Measurements from ENCODE around the gene EPB42.

The EPB42 gene

DNA sequence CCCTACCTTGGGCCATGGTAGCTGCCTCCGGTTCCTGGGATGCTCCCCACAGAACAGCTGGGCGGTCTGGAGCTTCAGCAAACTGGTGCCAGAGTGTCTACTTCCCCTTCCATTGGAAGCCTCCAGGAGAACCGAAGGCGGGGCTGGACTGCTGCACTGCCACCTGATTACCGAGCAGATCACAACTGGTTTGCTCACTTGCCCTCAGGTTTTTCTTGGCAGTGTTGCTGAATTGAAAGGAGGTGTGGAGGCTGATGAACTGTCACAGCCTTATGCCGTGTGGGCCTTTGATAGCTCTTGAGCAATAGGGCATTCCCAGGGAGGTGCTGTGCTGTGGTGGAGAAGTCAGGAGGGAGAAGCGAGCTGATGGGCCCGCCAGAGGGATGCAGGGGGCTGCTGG lies 46.0 kb upstream of the EPB42 start, which contains the start of gene TGM5:
TGM5 (minus strand) TSS at position 95 of the 400 bp plus-strand sequence; CDS start at position 16, 79 bp downstream.
- Histone ChIP-seq H3K9ac (no peak within 1 kb of the TSS), H3K4me1 (no peaks in the 10 kb centered on the region), H3K4me2 (ENCODE audit: low read length) (no peak within 1 kb of the TSS), H3K27me3 (ENCODE audit: control insufficient read depth, insufficient read depth, low read length) (no peaks in the 10 kb centered on the region), H3K4me3 (ENCODE audit: low read depth, low read length) (no peak within 1 kb of the TSS), H3K79me2 (no peaks in the 10 kb centered on the region), H3K27ac (no peak within 1 kb of the TSS), H2AFZ (no peak within 1 kb of the TSS), H3K9me3 (ENCODE audit: control insufficient read depth, low read length) (no peaks in the 10 kb centered on the region), H3K36me3 (ENCODE audit: control insufficient read depth, insufficient read depth, low read length) (no peaks in the 10 kb centered on the region)
- no peak for TF ChIP-seq CTCF (IDR thresholded peaks at IDR 0.05)

DNA sequence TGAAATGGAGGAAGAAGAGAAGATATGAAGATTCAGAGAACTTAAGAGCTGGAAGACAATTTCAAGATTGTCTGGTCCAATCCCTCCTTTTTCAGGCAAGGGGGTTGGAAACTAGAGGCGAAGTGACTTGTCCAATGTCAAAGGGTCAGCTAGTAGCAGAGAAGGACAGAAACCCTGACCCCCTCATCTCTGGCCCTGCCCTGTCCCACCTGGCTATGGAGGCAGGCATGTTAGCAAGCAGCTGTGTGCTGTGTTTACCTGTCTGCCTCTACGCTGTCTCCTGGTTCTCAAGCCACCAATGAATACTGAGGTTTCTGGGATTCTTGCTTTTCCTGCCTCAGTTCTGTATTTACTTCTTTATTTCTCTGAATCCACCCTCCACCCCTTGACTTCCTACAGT lies 45.6 kb upstream of the EPB42 start:
- no peaks in the 10 kb centered on the region for H3K4me1 ChIP-seq
- H3K9ac ChIP-seq = no peak overlapping the region
- H3K36me3 ChIP-seq (ENCODE audit: control insufficient read depth, insufficient read depth, low read length) = no peaks in the 10 kb centered on the region
- H3K9me3 ChIP-seq (ENCODE audit: control insufficient read depth, low read length) = no peaks in the 10 kb centered on the region
- H2AFZ ChIP-seq = no peak overlapping the region
- no peaks in the 10 kb centered on the region for H3K79me2 ChIP-seq
- TF ChIP-seq CTCF (IDR thresholded peaks at IDR 0.05) = no peak
- H3K27me3 ChIP-seq (ENCODE audit: control insufficient read depth, insufficient read depth, low read length) = no peaks in the 10 kb centered on the region
- H3K4me2 ChIP-seq (ENCODE audit: low read length) = no peak overlapping the region
- no peak overlapping the region for H3K4me3 ChIP-seq (ENCODE audit: low read depth, low read length)
- no peak overlapping the region for H3K27ac ChIP-seq

DNA sequence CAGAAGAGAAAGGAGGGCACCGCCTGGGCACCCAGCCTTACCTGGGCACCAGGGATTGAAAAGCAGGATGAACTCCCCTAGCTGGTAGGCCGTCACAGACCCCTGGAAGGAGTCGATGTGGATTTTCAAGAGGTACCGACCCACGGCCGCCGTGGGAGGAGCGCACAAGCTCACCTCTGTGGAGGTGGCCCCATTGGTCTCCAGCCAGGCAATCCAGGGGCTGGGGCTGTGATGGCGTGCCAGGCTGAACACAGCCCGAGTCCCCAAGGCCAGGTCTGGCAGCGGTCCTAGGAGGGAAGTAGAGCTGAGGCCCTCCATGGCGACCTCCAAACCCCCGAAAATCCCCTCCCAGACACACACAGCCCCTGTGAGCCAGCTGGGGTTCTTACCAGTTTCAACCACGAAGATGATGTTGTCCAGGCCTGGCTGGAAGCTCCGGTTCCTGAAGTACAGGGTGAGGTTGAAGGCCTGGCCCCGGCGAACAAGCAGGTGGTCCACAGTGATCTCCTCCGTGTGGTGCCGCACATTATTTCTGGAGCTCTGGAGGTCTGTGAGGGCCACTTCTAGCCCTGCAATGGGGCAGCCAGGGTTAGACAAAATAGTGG lies 39.3 kb upstream of the EPB42 start:
- Histone ChIP-seq H3K9me3 (ENCODE audit: control insufficient read depth, low read length) (no peaks in the 10 kb centered on the region), H3K4me1 (no peaks in the 10 kb centered on the region), H3K27ac (no peak overlapping the region), H3K4me3 (ENCODE audit: low read depth, low read length) (no peak overlapping the region), H3K9ac (no peak overlapping the region), H3K4me2 (ENCODE audit: low read length) (no peak overlapping the region), H2AFZ (no peak overlapping the region), H3K36me3 (ENCODE audit: control insufficient read depth, insufficient read depth, low read length) (no peaks in the 10 kb centered on the region), H3K79me2 (no peaks in the 10 kb centered on the region), H3K27me3 (ENCODE audit: control insufficient read depth, insufficient read depth, low read length) (no peaks in the 10 kb centered on the region)
- TF ChIP-seq CTCF (IDR thresholded peaks at IDR 0.05) = no peak

- H3K27ac ChIP-seq = no peak overlapping the region
- H3K27me3 ChIP-seq (ENCODE audit: control insufficient read depth, insufficient read depth, low read length) = no peaks in the 10 kb centered on the region
- no peaks in the 10 kb centered on the region for H3K79me2 ChIP-seq
- no peak for TF ChIP-seq CTCF (IDR thresholded peaks at IDR 0.05)
- H2AFZ ChIP-seq = no peak overlapping the region
- no peaks in the 10 kb centered on the region for H3K4me1 ChIP-seq
- H3K36me3 ChIP-seq (ENCODE audit: control insufficient read depth, insufficient read depth, low read length) = no peaks in the 10 kb centered on the region
- H3K9ac ChIP-seq = no peak overlapping the region
- H3K4me2 ChIP-seq (ENCODE audit: low read length) = no peak overlapping the region
- no peak overlapping the region for H3K4me3 ChIP-seq (ENCODE audit: low read depth, low read length)
- H3K9me3 ChIP-seq (ENCODE audit: control insufficient read depth, low read length) = no peaks in the 10 kb centered on the region
Measured at GRCh38 chr15:43258781-43259180, 38.0 kb upstream of the EPB42 start.

- no peaks in the 10 kb centered on the region for H3K27me3 ChIP-seq (ENCODE audit: control insufficient read depth, insufficient read depth, low read length)
- H2AFZ ChIP-seq = no peak overlapping the region
- no peak overlapping the region for H3K27ac ChIP-seq
- H3K9ac ChIP-seq = no peak overlapping the region
- no peak overlapping the region for H3K4me2 ChIP-seq (ENCODE audit: low read length)
- H3K9me3 ChIP-seq (ENCODE audit: control insufficient read depth, low read length) = no peaks in the 10 kb centered on the region
- no peak overlapping the region for H3K4me3 ChIP-seq (ENCODE audit: low read depth, low read length)
- no peak for TF ChIP-seq CTCF (IDR thresholded peaks at IDR 0.05)
- no peaks in the 10 kb centered on the region for H3K79me2 ChIP-seq
- no peaks in the 10 kb centered on the region for H3K4me1 ChIP-seq
- H3K36me3 ChIP-seq (ENCODE audit: control insufficient read depth, insufficient read depth, low read length) = no peaks in the 10 kb centered on the region
Measured at GRCh38 chr15:43256341-43256740, 35.5 kb upstream of the EPB42 start.

Measured in parathyroid adenoma (tissue), 2 donors.